HS-27A (cell line): ENCODE results near the gene NMNAT2.

Experiments used
- DNase-seq: peaks from one replicate; pipeline ENCODE4 v3.0.0-alpha.2; 2012; ENCODE audit warnings: low read depth, missing footprints

The NMNAT2 gene

GRCh38 chr1:183212870-183213269 is 205.3 kb downstream of the NMNAT2 start:
- no peak for DNase-seq

- no peak for DNase-seq
Measured at GRCh38 chr1:183210681-183211080, 207.5 kb downstream of the NMNAT2 start.

DNA sequence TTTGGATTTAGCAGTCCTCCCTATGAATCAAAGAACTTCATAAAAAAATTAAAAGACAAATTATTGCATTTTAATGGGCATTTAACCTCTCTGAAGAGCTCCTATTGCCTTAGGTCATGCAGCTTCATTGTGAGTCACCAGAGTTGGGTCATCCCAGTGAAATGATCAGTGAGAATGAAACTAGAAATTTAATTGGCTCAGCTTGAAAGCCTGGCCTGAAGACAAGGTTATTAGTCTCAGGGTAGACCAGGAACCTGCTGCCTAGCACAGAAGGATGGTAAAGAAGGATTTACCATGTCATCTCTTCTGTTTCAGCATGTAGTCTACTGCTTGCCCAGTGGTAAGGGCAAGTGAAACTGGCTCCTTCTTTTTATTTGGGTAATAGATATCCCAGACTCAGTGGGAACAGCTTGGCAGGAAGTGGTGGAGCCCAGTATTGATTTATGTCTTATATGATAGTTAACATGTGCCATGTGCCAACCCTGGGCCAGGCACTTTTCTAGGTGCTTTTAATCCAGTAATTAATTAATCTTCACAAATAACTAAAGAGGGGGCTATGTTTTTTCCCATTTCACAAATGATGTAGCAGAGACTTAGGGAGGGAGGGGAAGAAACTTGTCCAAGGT is 208.5 kb downstream of the NMNAT2 start:
- peak; percentile 15 for DNase-seq

- no peak for DNase-seq
Measured at GRCh38 chr1:183206538-183207122, 211.6 kb downstream of the NMNAT2 start.

GRCh38 chr1:183205196-183205781 is 212.9 kb downstream of the NMNAT2 start:
- DNase-seq: no peak

- no peak for DNase-seq
Measured at GRCh38 chr1:183203094-183203493, 215.1 kb downstream of the NMNAT2 start.

GRCh38 chr1:183200451-183200850 is 217.7 kb downstream of the NMNAT2 start:
- DNase-seq: no peak

- DNase-seq: no peak
Measured at GRCh38 chr1:183199304-183199703, 218.9 kb downstream of the NMNAT2 start.

DNA sequence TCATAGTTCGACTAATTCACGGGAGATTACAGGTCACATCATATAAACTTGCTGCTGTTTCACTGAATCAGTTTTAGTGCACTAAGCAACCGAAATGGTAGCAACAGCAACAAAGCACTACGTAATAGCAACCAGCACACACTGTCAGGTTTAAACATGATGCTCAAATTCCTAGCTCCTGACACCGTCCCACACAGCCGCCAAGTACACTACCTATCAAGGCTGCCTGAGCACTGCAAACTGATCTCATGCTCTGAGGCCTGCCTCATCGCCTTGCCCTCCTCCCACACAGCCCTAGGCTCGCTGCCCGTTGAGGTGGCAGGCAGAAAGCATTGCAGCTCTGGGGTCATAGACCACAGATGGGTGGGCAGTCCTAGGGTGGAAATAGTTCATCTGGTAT is 219.7 kb downstream of the NMNAT2 start:
- no peak for DNase-seq
